Neuronal stem cell (in vitro differentiated cells): ENCODE measurements around the gene YPEL4.

ENCODE experiments used
- DNase-seq: peaks from one replicate; pipeline ENCODE4 v3.0.0-alpha.2; 2013; ENCODE audit warnings: low spot score
- H2AFZ ChIP-seq: one replicate; pipeline ENCODE4 v1.6.1; 2013; ENCODE audit warnings: mild to moderate bottlenecking, low read length, inconsistent platforms
- H2AK5ac ChIP-seq: 2 replicates; pipeline ENCODE4 v1.6.1; 2013; ENCODE audit warnings: low read depth, mild to moderate bottlenecking, inconsistent platforms, low read length, moderate library complexity, mixed read lengths
- H2BK120ac ChIP-seq: 2 replicates; pipeline ENCODE4 v1.6.1; 2013; ENCODE audit warnings: low read depth, mild to moderate bottlenecking, inconsistent platforms, low read length, moderate library complexity, mixed read lengths
- H2BK12ac ChIP-seq: one replicate; pipeline ENCODE4 v1.6.1; 2013; ENCODE audit warnings: low read length, inconsistent platforms
- H2BK15ac ChIP-seq: 2 replicates; pipeline ENCODE4 v1.6.1; 2013; ENCODE audit warnings: mild to moderate bottlenecking, low read length, inconsistent platforms, mixed read lengths
- H2BK5ac ChIP-seq: one replicate; pipeline ENCODE4 v1.6.1; 2013; ENCODE audit warnings: inconsistent platforms, mild to moderate bottlenecking, low read length, moderate library complexity
- H3K14ac ChIP-seq: one replicate; pipeline ENCODE4 v1.6.1; 2013; ENCODE audit warnings: low read length, inconsistent platforms
- H3K18ac ChIP-seq: 2 replicates; pipeline ENCODE4 v1.6.1; 2013; ENCODE audit warnings: low read length, inconsistent platforms
- H3K23ac ChIP-seq: 2 replicates; pipeline ENCODE4 v1.6.1; 2013; ENCODE audit warnings: low read depth, mild to moderate bottlenecking, mixed read lengths, low read length, inconsistent platforms; ENCODE audit not compliant: poor library complexity
- H3K27ac ChIP-seq: replicated peaks from 3 replicates; pipeline ENCODE4 v1.5.1; 2013; ENCODE audit warnings: low read length, inconsistent platforms
- H3K27me3 ChIP-seq, 3 experiments: 2 replicates each; pipeline ENCODE4 v1.6.1; 2013; ENCODE audit warnings: low read length in 3 of 3, mild to moderate bottlenecking in 2 of 3, inconsistent platforms in 1 of 3, low read depth in 1 of 3, mixed read lengths in 1 of 3, moderate library complexity in 1 of 3; ENCODE audit not compliant: control insufficient read depth in 3 of 3, insufficient read depth in 3 of 3
- H3K36me3 ChIP-seq, 2 donors: replicated peaks in 1 of 2; 2 replicates each; pipeline ENCODE4 v1.6.1; 2013; ENCODE audit warnings: low read length in 2 of 2; ENCODE audit not compliant: control insufficient read depth in 2 of 2, insufficient read depth in 2 of 2
- H3K4ac ChIP-seq: 2 replicates; pipeline ENCODE4 v1.6.1; 2013; ENCODE audit warnings: inconsistent platforms, mild to moderate bottlenecking, low read length, moderate library complexity
- H3K4me1 ChIP-seq, 2 donors: 1 replicate in 1 of 2; 2 replicates in 1 of 2; pipeline ENCODE4 v1.6.1; 2013; ENCODE audit warnings: low read length in 2 of 2, low read depth in 1 of 2; ENCODE audit not compliant: control insufficient read depth in 2 of 2, insufficient read depth in 1 of 2
- H3K4me2 ChIP-seq: one replicate; pipeline ENCODE4 v1.6.1; 2013; ENCODE audit warnings: mild to moderate bottlenecking, low read length, inconsistent platforms; ENCODE audit not compliant: insufficient read depth, poor library complexity, severe bottlenecking
- H3K4me3 ChIP-seq, 2 donors: 2 replicates each; pipeline ENCODE4 v1.5.1; 2013; ENCODE audit warnings: low read length in 2 of 2, mild to moderate bottlenecking in 2 of 2, inconsistent platforms in 1 of 2, moderate library complexity in 1 of 2
- H3K79me1 ChIP-seq: one replicate; pipeline ENCODE4 v1.6.1; 2013; ENCODE audit warnings: low read depth, mild to moderate bottlenecking, inconsistent platforms, low read length, moderate library complexity
- H3K9ac ChIP-seq: one replicate; pipeline ENCODE4 v1.6.1; 2013; ENCODE audit warnings: mild to moderate bottlenecking, low read depth, low read length, inconsistent platforms; ENCODE audit not compliant: poor library complexity
- H3K9me3 ChIP-seq, 2 donors: replicated peaks in 1 of 2; 2 replicates each; pipeline versions ENCODE3 to v1.6.1; 2013; ENCODE audit warnings: low read length in 2 of 2, mild to moderate bottlenecking in 2 of 2, inconsistent platforms in 1 of 2, low read depth in 1 of 2, mixed read lengths in 1 of 2, moderate library complexity in 1 of 2; ENCODE audit not compliant: control insufficient read depth in 2 of 2, insufficient read depth in 1 of 2
- H4K8ac ChIP-seq: one replicate; pipeline ENCODE4 v1.6.1; 2013; ENCODE audit warnings: low read depth, mild to moderate bottlenecking, inconsistent platforms, low read length, moderate library complexity
- H4K91ac ChIP-seq: one replicate; pipeline ENCODE4 v1.6.1; 2013; ENCODE audit warnings: low read length, low read depth, mild to moderate bottlenecking, inconsistent platforms; ENCODE audit not compliant: poor library complexity
- WGBS, 2 donors: extraction: QIAGEN DNeasy Blood & Tissue Kit; methylation state at CpG; one replicate each; pipeline ENCODE4 v1.1.7; 2013; ENCODE audit warnings: missing lambda C conversion rate in 2 of 2, mixed read lengths in 1 of 2; ENCODE audit not compliant: insufficient read length in 2 of 2, insufficient replicate concordance in 1 of 2; ENCODE audit errors: extremely low coverage in 2 of 2; 5-methylcytosine and 5-hydroxymethylcytosine counted together

Gene YPEL4

GRCh38 chr11:57599381-57599780 lies 50.3 kb downstream of the YPEL4 start:
- H4K8ac ChIP-seq: no peak overlapping the region
- no CpG with 5 or more reads among the region's 2 CpGs for WGBS, 2 donors
- H3K4ac ChIP-seq: no peak overlapping the region
- peaks cover 26 to 35% of the 10 kb centered on the region in 2 donors for H3K4me1 ChIP-seq
- no peak overlapping the region for H3K9ac ChIP-seq
- no peak overlapping the region for H4K91ac ChIP-seq
- no peak overlapping the region for H2BK15ac ChIP-seq
- no peaks in the 10 kb centered on the region for H3K27me3 ChIP-seq
- no peak overlapping the region for H2AFZ ChIP-seq
- H3K9me3 ChIP-seq: peaks cover 0 to 4% of the 10 kb centered on the region in 2 donors
- H3K14ac ChIP-seq: no peak overlapping the region
- H2AK5ac ChIP-seq: no peak overlapping the region
- no peak for DNase-seq
- no peak overlapping the region for H2BK12ac ChIP-seq
- H3K79me1 ChIP-seq: no peaks in the 10 kb centered on the region
- peaks cover 1 to 37% of the 10 kb centered on the region in 2 donors for H3K36me3 ChIP-seq
- H3K18ac ChIP-seq: no peak overlapping the region
- no peak overlapping the region for H2BK5ac ChIP-seq
- H3K4me2 ChIP-seq: peak overlapping the region; percentile 75
- H3K4me3 ChIP-seq: peak overlapping the region in 1 of 2 donors; percentile 55
- H3K23ac ChIP-seq: no peak overlapping the region
- H2BK120ac ChIP-seq: no peak overlapping the region
- H3K27ac ChIP-seq: no peak overlapping the region

GRCh38 chr11:57598831-57599155 lies 50.9 kb downstream of the YPEL4 start:
- Histone ChIP-seq H2AK5ac (peak overlapping the region; percentile 34), H2BK12ac (peak overlapping the region; percentile 11), H3K18ac (peak overlapping the region; percentile 93), H3K9me3 (peaks cover 0 to 4% of the 10 kb centered on the region in 2 donors), H3K27me3 (no peaks in the 10 kb centered on the region), H3K4me3 (peak overlapping the region; percentile 55 to 65), H2BK5ac (peak overlapping the region; percentile 95), H3K4ac (no peak overlapping the region), H4K91ac (peak overlapping the region; percentile 41), H3K9ac (no peak overlapping the region), H3K4me2 (peak overlapping the region; percentile 75), H3K23ac (no peak overlapping the region), H2BK15ac (peak overlapping the region; percentile 50), H2AFZ (peak overlapping the region; percentile 39), H4K8ac (no peak overlapping the region), H3K14ac (peak overlapping the region; percentile 22), H2BK120ac (peak overlapping the region; percentile 53), H3K27ac (peak overlapping the region; percentile 91), H3K79me1 (no peaks in the 10 kb centered on the region), H3K4me1 (peaks cover 26 to 33% of the 10 kb centered on the region in 2 donors), H3K36me3 (peaks cover 1 to 32% of the 10 kb centered on the region in 2 donors)
- WGBS, 2 donors: no CpG with 5 or more reads among the region's 5 CpGs
- no peak for DNase-seq

GRCh38 chr11:57597916-57598830 lies 51.5 kb downstream of the YPEL4 start:
- Histone ChIP-seq H3K4ac (peak overlapping the region; percentile 4), H3K4me2 (peak overlapping the region; percentile 75), H3K9me3 (peaks cover 0 to 4% of the 10 kb centered on the region in 2 donors), H3K27ac (peak overlapping the region; percentile 98), H3K23ac (no peak overlapping the region), H2AK5ac (peak overlapping the region; percentile 34), H2AFZ (peak overlapping the region; percentile 39), H3K4me1 (peaks cover 26 to 35% of the 10 kb centered on the region in 2 donors), H3K36me3 (peaks cover 1 to 30% of the 10 kb centered on the region in 2 donors), H4K91ac (peak overlapping the region; percentile 41), H3K14ac (peak overlapping the region; percentile 22), H4K8ac (no peak overlapping the region), H2BK12ac (peak overlapping the region; percentile 11), H2BK5ac (peak overlapping the region; percentile 95), H3K18ac (peak overlapping the region; percentile 93), H3K79me1 (no peaks in the 10 kb centered on the region), H2BK15ac (peak overlapping the region; percentile 50), H3K9ac (peak overlapping the region; percentile 24), H3K27me3 (no peaks in the 10 kb centered on the region), H2BK120ac (peak overlapping the region; percentile 53), H3K4me3 (peak overlapping the region; percentile 55 to 65)
- no CpG with 5 or more reads among the region's 33 CpGs for WGBS, 2 donors
- peak; percentile 97 for DNase-seq

- Histone ChIP-seq H2BK15ac (peak within 1 kb of the TSS; percentile 50), H2AFZ (peak within 1 kb of the TSS; percentile 50), H4K8ac (no peak within 1 kb of the TSS), H3K27me3 (no peaks in the 10 kb centered on the region), H3K9ac (peak within 1 kb of the TSS; percentile 24), H2AK5ac (peak within 1 kb of the TSS; percentile 34), H3K14ac (no peak within 1 kb of the TSS), H3K36me3 (peaks cover 1 to 24% of the 10 kb centered on the region in 2 donors), H3K23ac (no peak within 1 kb of the TSS), H2BK12ac (peak within 1 kb of the TSS; percentile 11), H3K79me1 (no peaks in the 10 kb centered on the region), H3K4me2 (peak within 1 kb of the TSS; percentile 75), H4K91ac (peak within 1 kb of the TSS; percentile 41), H3K27ac (peak within 1 kb of the TSS; percentile 98), H3K4ac (peak within 1 kb of the TSS; percentile 4), H3K18ac (peak within 1 kb of the TSS; percentile 93), H3K4me3 (peak within 1 kb of the TSS; percentile 55 to 65), H3K9me3 (peaks cover 0 to 4% of the 10 kb centered on the region in 2 donors), H3K4me1 (peaks cover 28 to 35% of the 10 kb centered on the region in 2 donors), H2BK120ac (peak within 1 kb of the TSS; percentile 72), H2BK5ac (peak within 1 kb of the TSS; percentile 95)
- WGBS, 2 donors: no CpG with 5 or more reads among the region's 10 CpGs
- no peak for DNase-seq
Observed at GRCh38 chr11:57597461-57597915, 52.2 kb downstream of the YPEL4 start, which contains the start of gene SERPING1. Gene SERPING1, plus strand, starts transcription at chr11:57597685. Its CDS starts 586 bp downstream, at chr11:57598271.
